SK-N-SH treated with all-trans-retinoic acid at 6 μM for 48 hours (cell line): ENCODE measurements around the gene NDUFB10.

Experiments used
- ATAC-seq: fragments of 200-7000 bp; cut with Tn5 transposase; 3 replicates; pipeline ENCODE4 v1.9.1; 2020; ENCODE audit warnings: mild to moderate bottlenecking, moderate library complexity
- ARNTL ChIP-seq: fragments of 450-650 bp; formaldehyde crosslinking; IDR thresholded peaks from 2 replicates; pipeline ENCODE4 v1.5.0; 2020; ENCODE audit warnings: low read depth, mild to moderate bottlenecking, moderate library complexity, borderline replicate concordance
- BACH2 ChIP-seq: fragments of 250-450 bp; sonication (Bioruptor Pico); IDR thresholded peaks from 2 replicates; pipeline ENCODE4 v1.9.0; 2021; ENCODE audit warnings: mild to moderate bottlenecking, borderline replicate concordance
- CREB5 ChIP-seq: fragments of 250-450 bp; sonication (Bioruptor Pico); IDR thresholded peaks from 2 replicates; pipeline ENCODE4 v1.5.1; 2020; ENCODE audit warnings: low read depth, mild to moderate bottlenecking, moderate library complexity
- CSDC2 ChIP-seq: fragments of 250-450 bp; sonication (Bioruptor Pico); IDR thresholded peaks from 2 replicates; pipeline ENCODE4 v1.5.0; 2020; ENCODE audit warnings: mild to moderate bottlenecking, moderate library complexity
- CSRNP3 ChIP-seq: fragments of 250-450 bp; sonication (Bioruptor Pico); IDR thresholded peaks from 2 replicates; pipeline ENCODE4 v1.5.1; 2021; ENCODE audit warnings: mild to moderate bottlenecking, moderate library complexity
- ESRRG ChIP-seq: fragments of 250-450 bp; sonication (Bioruptor Pico); IDR thresholded peaks from 2 replicates; pipeline ENCODE4 v1.6.1; 2021; ENCODE audit warnings: mild to moderate bottlenecking
- GLIS3 ChIP-seq: fragments of 250-450 bp; sonication (Bioruptor Pico); IDR thresholded peaks from 2 replicates; pipeline ENCODE4 v1.5.0; 2020; ENCODE audit warnings: mild to moderate bottlenecking, moderate library complexity
- ISL1 ChIP-seq: fragments of 250-450 bp; sonication (Bioruptor Pico); IDR thresholded peaks from 2 replicates; pipeline ENCODE4 v2.1.2; 2022; ENCODE audit warnings: mild to moderate bottlenecking, moderate library complexity
- PATZ1 ChIP-seq: fragments of 250-450 bp; sonication (Bioruptor Pico); IDR thresholded peaks from 2 replicates; pipeline ENCODE4 v1.8.0; 2020; ENCODE audit warnings: mild to moderate bottlenecking, moderate library complexity, borderline replicate concordance
- POU6F1 ChIP-seq: fragments of 250-450 bp; sonication (Bioruptor Pico); IDR thresholded peaks from 2 replicates; pipeline ENCODE4 v1.8.0; 2021; ENCODE audit warnings: low read depth, mild to moderate bottlenecking, moderate library complexity, borderline replicate concordance
- PPARA ChIP-seq: fragments of 250-450 bp; sonication (Bioruptor Pico); IDR thresholded peaks from 2 replicates; pipeline ENCODE4 v1.5.0; 2020; ENCODE audit warnings: mild to moderate bottlenecking, borderline replicate concordance
- SNAI2 ChIP-seq: fragments of 250-450 bp; sonication (Bioruptor Pico); IDR thresholded peaks from 2 replicates; pipeline ENCODE4 v1.5.0; 2020; ENCODE audit warnings: mild to moderate bottlenecking, moderate library complexity
- TCF4 ChIP-seq: fragments of 250-450 bp; sonication (Bioruptor Pico); IDR thresholded peaks from 2 replicates; pipeline ENCODE4 v1.8.0; 2021; ENCODE audit warnings: mild to moderate bottlenecking, moderate library complexity, borderline replicate concordance
- TOX ChIP-seq: fragments of 250-450 bp; sonication (Bioruptor Pico); IDR thresholded peaks from 2 replicates; pipeline ENCODE4 v1.8.0; 2021; ENCODE audit warnings: mild to moderate bottlenecking, moderate library complexity, borderline replicate concordance
- TSHZ2 ChIP-seq: fragments of 250-450 bp; sonication (Bioruptor Pico); IDR thresholded peaks from 2 replicates; pipeline ENCODE4 v1.5.0; 2020; ENCODE audit warnings: mild to moderate bottlenecking, moderate library complexity
- ZC3H10 ChIP-seq: fragments of 250-450 bp; sonication (Bioruptor Pico); IDR thresholded peaks from 2 replicates; pipeline ENCODE4 v1.5.1; 2021; ENCODE audit warnings: mild to moderate bottlenecking, moderate library complexity
- ZFP3 ChIP-seq: fragments of 250-450 bp; sonication (Bioruptor Pico); IDR thresholded peaks from 2 replicates; pipeline ENCODE4 v1.5.0; 2020; ENCODE audit warnings: mild to moderate bottlenecking, moderate library complexity
- ZFP30 ChIP-seq: fragments of 450-650 bp; formaldehyde crosslinking; IDR thresholded peaks from 2 replicates; pipeline ENCODE4 v1.5.0; 2022; ENCODE audit warnings: mild to moderate bottlenecking, moderate library complexity
- ZNF565 ChIP-seq: fragments of 450-650 bp; formaldehyde crosslinking; conservative IDR thresholded peaks from 2 replicates; pipeline ENCODE4 v1.5.0; 2020; ENCODE audit warnings: low read depth, mild to moderate bottlenecking, moderate library complexity
- ZNF70 ChIP-seq: fragments of 450-650 bp; formaldehyde crosslinking; IDR thresholded peaks from 2 replicates; pipeline ENCODE4 v1.5.0; 2020; ENCODE audit warnings: mild to moderate bottlenecking, moderate library complexity
- ZNF8 ChIP-seq: fragments of 450-650 bp; formaldehyde crosslinking; IDR thresholded peaks from 2 replicates; pipeline ENCODE4 v1.5.0; 2020; ENCODE audit warnings: mild to moderate bottlenecking, moderate library complexity

Gene NDUFB10

GRCh38 chr16:1984347-1985225, 25.2 kb downstream of the NDUFB10 start:
- ATAC-seq = peak; percentile 4

GRCh38 chr16:1985466-1986150, 26.3 kb downstream of the NDUFB10 start:
- no peak for ATAC-seq
- TF ChIP-seq TSHZ2 (CRISPR knock-in tag) (no peak), ARNTL (CRISPR knock-in tag) (no peak), CSRNP3 (no peak), POU6F1 (CRISPR knock-in tag) (no peak), CSDC2 (CRISPR knock-in tag) (no peak), ISL1 (CRISPR knock-in tag) (no peak), TCF4 (CRISPR knock-in tag) (no peak), SNAI2 (no peak), ZNF70 (CRISPR knock-in tag) (no peak), GLIS3 (no peak), ZFP30 (CRISPR knock-in tag) (no peak), ZNF565 (CRISPR knock-in tag) (no peak), ZC3H10 (no peak), CREB5 (CRISPR knock-in tag) (no peak), ZFP3 (CRISPR knock-in tag) (no peak), ZNF8 (CRISPR knock-in tag) (no peak), ESRRG (CRISPR knock-in tag) (no peak)

More at GRCh38 chr16:1984347-1985225, 25.2 kb downstream of the NDUFB10 start:
- TF ChIP-seq PPARA (CRISPR knock-in tag) (no peak), BACH2 (CRISPR knock-in tag) (no peak)

- no peak for ATAC-seq
- no peak for TF ChIP-seq TOX (CRISPR knock-in tag)
- TF ChIP-seq PPARA (CRISPR knock-in tag) = no peak
- TF ChIP-seq ZFP30 (CRISPR knock-in tag) = no peak
- no peak for TF ChIP-seq BACH2 (CRISPR knock-in tag)
- no peak for TF ChIP-seq ZFP3 (CRISPR knock-in tag)
- no peak for TF ChIP-seq ISL1 (CRISPR knock-in tag)
- TF ChIP-seq CREB5 (CRISPR knock-in tag) = no peak
- no peak for TF ChIP-seq GLIS3
- no peak for TF ChIP-seq ZNF70 (CRISPR knock-in tag)
- TF ChIP-seq TCF4 (CRISPR knock-in tag) = no peak
- TF ChIP-seq SNAI2 = no peak
- TF ChIP-seq ARNTL (CRISPR knock-in tag) = no peak
- no peak for TF ChIP-seq PATZ1 (CRISPR knock-in tag)
Measured at GRCh38 chr16:1987198-1987597, 27.9 kb downstream of the NDUFB10 start.
